Central memory CD8-positive, alpha-beta T cell (primary cell): ENCODE data around the gene VAV2.
A peak's percentile ranks its signal among the peaks of the same experiment; 100 is the strongest.

ENCODE experiments used
- ATAC-seq: fragments of 150-1000 bp; cut with Tn5 transposase; replicated peaks from 2 replicates; pipeline ENCODE4 v1.10.0; 2022; ENCODE audit warnings: mild to moderate bottlenecking, moderate FRiP score, moderate number of reproducible peaks; ENCODE audit not compliant: poor library complexity, severe bottlenecking; ENCODE audit errors: extremely low read depth
- DNase-seq, 2 donors: peaks; one replicate each; pipeline ENCODE4 v3.0.0; 2021; ENCODE audit warnings: low spot score in 2 of 2
- H3K27ac Mint-ChIP-seq: one replicate; pipeline ENCODE4 v1.8.0; 2022; ENCODE audit warnings: low read depth, mild to moderate bottlenecking, moderate library complexity, mixed read lengths
- H3K27me3 Mint-ChIP-seq: one replicate; pipeline ENCODE4 v1.8.0; 2022; ENCODE audit warnings: mixed read lengths
- H3K36me3 Mint-ChIP-seq: one replicate; pipeline ENCODE4 v1.8.0; 2022; ENCODE audit warnings: mild to moderate bottlenecking, moderate library complexity, mixed read lengths; ENCODE audit not compliant: insufficient read depth
- H3K4me1 Mint-ChIP-seq: one replicate; pipeline ENCODE4 v1.8.0; 2022; ENCODE audit warnings: mixed read lengths
- H3K4me3 Mint-ChIP-seq: one replicate; pipeline ENCODE4 v1.8.0; 2022; ENCODE audit warnings: mild to moderate bottlenecking, moderate library complexity, mixed read lengths
- H3K9me3 Mint-ChIP-seq: one replicate; pipeline ENCODE4 v1.8.0; 2022; ENCODE audit warnings: mixed read lengths

The VAV2 gene

GRCh38 chr9:133991964-133992779 is at the start of gene VAV2:
Gene VAV2, minus strand, starts transcription at chr9:133992324. Its CDS starts 46 bp downstream, at chr9:133992278.
- H3K4me1 Mint-ChIP-seq: no peaks in the 10 kb centered on the region

GRCh38 chr9:134041649-134041962 is 49.5 kb upstream of the VAV2 start:
- Mint-ChIP-seq H3K36me3 (peaks cover 22% of the 10 kb centered on the region), H3K4me3 (no peak overlapping the region), H3K9me3 (peaks cover 7% of the 10 kb centered on the region), H3K27me3 (no peaks in the 10 kb centered on the region), H3K4me1 (no peaks in the 10 kb centered on the region), H3K27ac (no peak overlapping the region)
- ATAC-seq (no peak), DNase-seq (no peak)

More at GRCh38 chr9:133991964-133992779, at the start of gene VAV2:
- no peaks in the 10 kb centered on the region for H3K9me3 Mint-ChIP-seq
- H3K4me3 Mint-ChIP-seq: peak within 1 kb of the TSS; percentile 74
- ATAC-seq (peak; percentile 29), DNase-seq (no peak)
- H3K36me3 Mint-ChIP-seq: peaks cover 1% of the 10 kb centered on the region
- H3K27ac Mint-ChIP-seq: no peak within 1 kb of the TSS
- H3K27me3 Mint-ChIP-seq: peaks cover 17% of the 10 kb centered on the region

- no peak overlapping the region for H3K4me3 Mint-ChIP-seq
- H3K27ac Mint-ChIP-seq: no peak overlapping the region
- no peak for ATAC-seq
- peaks cover 7% of the 10 kb centered on the region for H3K9me3 Mint-ChIP-seq
- H3K27me3 Mint-ChIP-seq: no peaks in the 10 kb centered on the region
- no peaks in the 10 kb centered on the region for H3K4me1 Mint-ChIP-seq
- peaks cover 27% of the 10 kb centered on the region for H3K36me3 Mint-ChIP-seq
- DNase-seq: no peak
These were observed 48.9 kb upstream of the VAV2 start for GRCh38 chr9:134040781-134041648.

GRCh38 chr9:134040176-134040565 is 48.0 kb upstream of the VAV2 start:
- Mint-ChIP-seq H3K27ac (no peak overlapping the region), H3K36me3 (peaks cover 33% of the 10 kb centered on the region)
- ATAC-seq: no peak

GRCh38 chr9:134039386-134040175 is 47.5 kb upstream of the VAV2 start:
- no peaks in the 10 kb centered on the region for H3K4me1 Mint-ChIP-seq
- H3K27me3 Mint-ChIP-seq: no peaks in the 10 kb centered on the region
- H3K36me3 Mint-ChIP-seq: peaks cover 34% of the 10 kb centered on the region
- no peak overlapping the region for H3K4me3 Mint-ChIP-seq
- no peak for DNase-seq
- H3K27ac Mint-ChIP-seq: no peak overlapping the region
- ATAC-seq: no peak
- peaks cover 7% of the 10 kb centered on the region for H3K9me3 Mint-ChIP-seq

More at GRCh38 chr9:134040176-134040565, 48.0 kb upstream of the VAV2 start:
- no peaks in the 10 kb centered on the region for H3K4me1 Mint-ChIP-seq
- DNase-seq: no peak
- H3K9me3 Mint-ChIP-seq: peaks cover 7% of the 10 kb centered on the region
- no peak overlapping the region for H3K4me3 Mint-ChIP-seq
- H3K27me3 Mint-ChIP-seq: no peaks in the 10 kb centered on the region

- Mint-ChIP-seq H3K4me1 (no peaks in the 10 kb centered on the region), H3K27me3 (no peaks in the 10 kb centered on the region), H3K4me3 (no peak overlapping the region), H3K27ac (no peak overlapping the region), H3K36me3 (peaks cover 37% of the 10 kb centered on the region), H3K9me3 (peaks cover 7% of the 10 kb centered on the region)
- ATAC-seq: no peak
- DNase-seq: no peak
These were observed 45.5 kb upstream of the VAV2 start for GRCh38 chr9:134037641-134038040.

GRCh38 chr9:134036130-134036529 is 44.0 kb upstream of the VAV2 start:
- H3K27ac Mint-ChIP-seq: no peak overlapping the region
- H3K36me3 Mint-ChIP-seq: peaks cover 36% of the 10 kb centered on the region
- ATAC-seq: no peak

GRCh38 chr9:134035041-134036039 is 43.2 kb upstream of the VAV2 start:
- Mint-ChIP-seq H3K27me3 (no peaks in the 10 kb centered on the region), H3K4me1 (no peaks in the 10 kb centered on the region), H3K36me3 (peaks cover 38% of the 10 kb centered on the region), H3K9me3 (peaks cover 7% of the 10 kb centered on the region), H3K27ac (no peak overlapping the region), H3K4me3 (no peak overlapping the region)
- ATAC-seq (no peak), DNase-seq (no peak)

More at GRCh38 chr9:134036130-134036529, 44.0 kb upstream of the VAV2 start:
- Mint-ChIP-seq H3K4me3 (no peak overlapping the region), H3K4me1 (no peaks in the 10 kb centered on the region), H3K9me3 (peaks cover 7% of the 10 kb centered on the region), H3K27me3 (no peaks in the 10 kb centered on the region)
- DNase-seq: no peak

GRCh38 chr9:134034215-134035040 is 42.3 kb upstream of the VAV2 start:
- H3K27me3 Mint-ChIP-seq: no peaks in the 10 kb centered on the region

GRCh38 chr9:134033516-134034214 is 41.5 kb upstream of the VAV2 start:
- H3K27me3 Mint-ChIP-seq: no peaks in the 10 kb centered on the region
- no peak for DNase-seq
- no peaks in the 10 kb centered on the region for H3K4me1 Mint-ChIP-seq
- no peak overlapping the region for H3K4me3 Mint-ChIP-seq
- no peaks in the 10 kb centered on the region for H3K9me3 Mint-ChIP-seq
- H3K27ac Mint-ChIP-seq: no peak overlapping the region
- no peak for ATAC-seq
- peaks cover 30% of the 10 kb centered on the region for H3K36me3 Mint-ChIP-seq

More at GRCh38 chr9:134034215-134035040, 42.3 kb upstream of the VAV2 start:
- no peak for ATAC-seq
- H3K9me3 Mint-ChIP-seq: peaks cover 7% of the 10 kb centered on the region
- H3K4me3 Mint-ChIP-seq: no peak overlapping the region
- no peak overlapping the region for H3K27ac Mint-ChIP-seq
- H3K4me1 Mint-ChIP-seq: no peaks in the 10 kb centered on the region
- DNase-seq: no peak
- peaks cover 33% of the 10 kb centered on the region for H3K36me3 Mint-ChIP-seq
